GM18861 (cell line): ENCODE data around the gene PLD1.

Experiments used
- ATAC-seq: cut with Tn5 transposase; IDR thresholded peaks from one replicate; pipeline ENCODE4 v1.9.1; 2021; ENCODE audit not compliant: unreplicated experiment

Gene PLD1

GRCh38 chr3:171839270-171839669 lies 29.0 kb upstream of the PLD1 start:
- no peak for ATAC-seq

GRCh38 chr3:171838218-171838720 lies 28.0 kb upstream of the PLD1 start:
- no peak for ATAC-seq

- ATAC-seq = no peak
These were observed 27.4 kb upstream of the PLD1 start for GRCh38 chr3:171837698-171838097.

- no peak for ATAC-seq
These were observed 26.6 kb upstream of the PLD1 start for GRCh38 chr3:171836855-171837254.

GRCh38 chr3:171835613-171836012 lies 25.3 kb upstream of the PLD1 start:
- ATAC-seq = no peak

GRCh38 chr3:171835116-171835515 lies 24.8 kb upstream of the PLD1 start:
- ATAC-seq = no peak

GRCh38 chr3:171834461-171834801 lies 24.1 kb upstream of the PLD1 start:
- no peak for ATAC-seq

- peak; percentile 67 for ATAC-seq
These were observed 23.6 kb upstream of the PLD1 start for GRCh38 chr3:171833789-171834460.

- no peak for ATAC-seq
These were observed 22.7 kb upstream of the PLD1 start for GRCh38 chr3:171832989-171833388.

- no peak for ATAC-seq
These were observed 21.7 kb upstream of the PLD1 start for GRCh38 chr3:171831936-171832335.

- ATAC-seq = no peak
These were observed 20.2 kb upstream of the PLD1 start for GRCh38 chr3:171830518-171830875.

GRCh38 chr3:171829841-171830517 lies 19.7 kb upstream of the PLD1 start:
- ATAC-seq = no peak

- no peak for ATAC-seq
These were observed 18.9 kb upstream of the PLD1 start for GRCh38 chr3:171828902-171829770.

GRCh38 chr3:171827836-171828458 lies 17.7 kb upstream of the PLD1 start:
- ATAC-seq = no peak

GRCh38 chr3:171827385-171827784 lies 17.1 kb upstream of the PLD1 start:
- no peak for ATAC-seq

- no peak for ATAC-seq
These were observed 15.0 kb upstream of the PLD1 start for GRCh38 chr3:171825222-171825828.

- no peak for ATAC-seq
These were observed 14.5 kb upstream of the PLD1 start for GRCh38 chr3:171824824-171825221.

GRCh38 chr3:171824116-171824515 lies 13.8 kb upstream of the PLD1 start:
- ATAC-seq = no peak

GRCh38 chr3:171822431-171823106 lies 12.3 kb upstream of the PLD1 start:
- ATAC-seq = peak; percentile 91

- ATAC-seq = no peak
These were observed 11.6 kb upstream of the PLD1 start for GRCh38 chr3:171821778-171822358.
